Measurements from ENCODE around the gene B3GALNT2.

The B3GALNT2 gene

GRCh38 chr1:235410467-235410866, 93.8 kb downstream of the B3GALNT2 start:
- ATAC-seq (ENCODE audit: low read depth): no peak
- Histone ChIP-seq H3K4me3 (ENCODE audit: severe bottlenecking) (no peak overlapping the region), H3K9me3 (ENCODE audit: severe bottlenecking) (no peaks in the 10 kb centered on the region), H3K4me1 (ENCODE audit: insufficient read depth, poor library complexity, severe bottlenecking) (no peaks in the 10 kb centered on the region), H3K27me3 (ENCODE audit: insufficient read depth, poor library complexity, severe bottlenecking) (no peaks in the 10 kb centered on the region), H3K36me3 (ENCODE audit: low read depth) (peaks cover 8% of the 10 kb centered on the region), H3K27ac (ENCODE audit: poor library complexity, severe bottlenecking) (no peak overlapping the region)
- DNase-seq (ENCODE audit: low spot score): no peak
- no peak for TF ChIP-seq CTCF (IDR thresholded peaks at IDR 0.05; ENCODE audit: poor library complexity, severe bottlenecking)

GRCh38 chr1:235409042-235409820, 95.0 kb downstream of the B3GALNT2 start:
- Histone ChIP-seq H3K4me3 (ENCODE audit: severe bottlenecking) (no peak overlapping the region), H3K36me3 (ENCODE audit: low read depth) (no peaks in the 10 kb centered on the region), H3K9me3 (ENCODE audit: severe bottlenecking) (no peaks in the 10 kb centered on the region), H3K4me1 (ENCODE audit: insufficient read depth, poor library complexity, severe bottlenecking) (no peaks in the 10 kb centered on the region), H3K27ac (ENCODE audit: poor library complexity, severe bottlenecking) (no peak overlapping the region), H3K27me3 (ENCODE audit: insufficient read depth, poor library complexity, severe bottlenecking) (no peaks in the 10 kb centered on the region)
- DNase-seq (ENCODE audit: low spot score): no peak
- TF ChIP-seq CTCF (IDR thresholded peaks at IDR 0.05; ENCODE audit: poor library complexity, severe bottlenecking): no peak
- no peak for ATAC-seq (ENCODE audit: low read depth)

GRCh38 chr1:235408503-235408960, 95.7 kb downstream of the B3GALNT2 start:
- Histone ChIP-seq H3K36me3 (ENCODE audit: low read depth) (no peaks in the 10 kb centered on the region), H3K9me3 (ENCODE audit: severe bottlenecking) (no peaks in the 10 kb centered on the region), H3K4me1 (ENCODE audit: insufficient read depth, poor library complexity, severe bottlenecking) (peaks cover 6% of the 10 kb centered on the region), H3K27me3 (ENCODE audit: insufficient read depth, poor library complexity, severe bottlenecking) (no peaks in the 10 kb centered on the region), H3K4me3 (ENCODE audit: severe bottlenecking) (no peak overlapping the region), H3K27ac (ENCODE audit: poor library complexity, severe bottlenecking) (no peak overlapping the region)
- ATAC-seq (ENCODE audit: low read depth) (no peak), DNase-seq (ENCODE audit: low spot score) (no peak)
- no peak for TF ChIP-seq CTCF (IDR thresholded peaks at IDR 0.05; ENCODE audit: poor library complexity, severe bottlenecking)

GRCh38 chr1:235407419-235407818, 96.8 kb downstream of the B3GALNT2 start:
- Histone ChIP-seq H3K27me3 (ENCODE audit: insufficient read depth, poor library complexity, severe bottlenecking) (no peaks in the 10 kb centered on the region), H3K36me3 (ENCODE audit: low read depth) (no peaks in the 10 kb centered on the region), H3K9me3 (ENCODE audit: severe bottlenecking) (no peaks in the 10 kb centered on the region), H3K4me3 (ENCODE audit: severe bottlenecking) (no peak overlapping the region), H3K27ac (ENCODE audit: poor library complexity, severe bottlenecking) (no peak overlapping the region), H3K4me1 (ENCODE audit: insufficient read depth, poor library complexity, severe bottlenecking) (peaks cover 6% of the 10 kb centered on the region)
- ATAC-seq (ENCODE audit: low read depth) (no peak), DNase-seq (ENCODE audit: low spot score) (no peak)
- TF ChIP-seq CTCF (IDR thresholded peaks at IDR 0.05; ENCODE audit: poor library complexity, severe bottlenecking): no peak

- Histone ChIP-seq H3K9me3 (ENCODE audit: severe bottlenecking) (no peaks in the 10 kb centered on the region), H3K27ac (ENCODE audit: poor library complexity, severe bottlenecking) (peak overlapping the region; percentile 53), H3K4me1 (ENCODE audit: insufficient read depth, poor library complexity, severe bottlenecking) (peaks cover 6% of the 10 kb centered on the region), H3K4me3 (ENCODE audit: severe bottlenecking) (no peak overlapping the region), H3K36me3 (ENCODE audit: low read depth) (no peaks in the 10 kb centered on the region), H3K27me3 (ENCODE audit: insufficient read depth, poor library complexity, severe bottlenecking) (no peaks in the 10 kb centered on the region)
- ATAC-seq (ENCODE audit: low read depth) (peak; percentile 97), DNase-seq (ENCODE audit: low spot score) (no peak)
- TF ChIP-seq CTCF (IDR thresholded peaks at IDR 0.05; ENCODE audit: poor library complexity, severe bottlenecking): no peak
Observed at GRCh38 chr1:235404190-235404589, 100.1 kb downstream of the B3GALNT2 start.

All from RWPE2 (cell line).